Activated CD8-positive, alpha-beta T cell treated with anti-CD3 and anti-CD28 coated beads for 36 hours (primary cell): ENCODE measurements around the gene GALNT2. TPM values are rescaled to one million over a fixed set of nuclear protein-coding genes. Genes with fewer than 3 reads are reported as not detected.
A peak's percentile ranks its signal among the peaks of the same experiment; 100 is the strongest.

Experiments used
- ATAC-seq: fragments of 200-7000 bp; cut with Tn5 transposase; one replicate; pipeline ENCODE4 v1.10.0; 2021; ENCODE audit warnings: mild to moderate bottlenecking, moderate library complexity
- CTCF ChIA-PET: fragments of 350-600 bp; sonication (Branson Sonifier 250); formaldehyde crosslinking; loops from one replicate; lab custom pipeline; 2021; ENCODE audit warnings: antibody characterized with exemption; lab: Charles Lee
- POLR2A ChIA-PET: fragments of 350-600 bp; sonication (Branson Sonifier 250); formaldehyde crosslinking; loops from one replicate; lab custom pipeline; 2021; ENCODE audit warnings: antibody characterized with exemption; lab: Charles Lee
- DNase-seq: peaks from one replicate; pipeline ENCODE4 v3.0.0-alpha.2; 2020
- H3K27ac Mint-ChIP-seq: one replicate; pipeline ENCODE4 v1.8.0; 2021; ENCODE audit warnings: mild to moderate bottlenecking, mixed read lengths
- H3K27me3 Mint-ChIP-seq: one replicate; pipeline ENCODE4 v1.8.0; 2021; ENCODE audit warnings: mixed read lengths
- H3K36me3 Mint-ChIP-seq: one replicate; pipeline ENCODE4 v1.8.0; 2021; ENCODE audit warnings: low read depth, mixed read lengths
- H3K4me1 Mint-ChIP-seq: one replicate; pipeline ENCODE4 v1.8.0; 2021; ENCODE audit warnings: low read depth, mixed read lengths
- H3K4me3 Mint-ChIP-seq: one replicate; pipeline ENCODE4 v1.8.0; 2021; ENCODE audit warnings: mild to moderate bottlenecking, moderate library complexity, mixed read lengths
- H3K9me3 Mint-ChIP-seq: one replicate; pipeline ENCODE4 v1.8.0; 2021; ENCODE audit warnings: mixed read lengths
- CTCF ChIP-seq: fragments of 200-600 bp; IDR thresholded peaks from one replicate; pipeline ENCODE4 v1.8.0; 2022; ENCODE audit warnings: antibody characterized with exemption, mild to moderate bottlenecking
- intact Hi-C: fragments of 100-400 bp; cut with micrococcal nuclease; formaldehyde crosslinking; loops from one replicate; pipeline ENCODE4 v1.10.0; 2022
- total RNA-seq, 2 experiments: library from RNA; stranded (reverse); gene quantifications; one replicate each; pipeline ENCODE4 v1.2.3, GENCODE V29; 2021

The GALNT2 gene
- total RNA-seq, 2 experiments from 2014 or later, result 40.1 to 42.3 TPM

GRCh38 chr1:230174471-230175162 is 107.6 kb downstream of the GALNT2 start:
- intact Hi-C loops, result no loop called here
- H3K4me3 Mint-ChIP-seq, result no peak overlapping the region
- H3K27me3 Mint-ChIP-seq, result no peaks in the 10 kb centered on the region
- ATAC-seq (no peak), DNase-seq (no peak)
- ChIA-PET POLR2A (no interaction called here), CTCF (no interaction called here)
- no peaks in the 10 kb centered on the region for H3K9me3 Mint-ChIP-seq
- H3K27ac Mint-ChIP-seq, result no peak overlapping the region
- H3K36me3 Mint-ChIP-seq, result peaks cover 18% of the 10 kb centered on the region
- TF ChIP-seq CTCF, result no peak
- H3K4me1 Mint-ChIP-seq, result peaks cover 41% of the 10 kb centered on the region

- H3K27me3 Mint-ChIP-seq, result no peaks in the 10 kb centered on the region
- DNase-seq, result no peak
- H3K4me3 Mint-ChIP-seq, result no peak overlapping the region
- ChIA-PET POLR2A (no interaction called here), CTCF (no interaction called here)
- TF ChIP-seq CTCF, result no peak
- no peak for ATAC-seq
- no peaks in the 10 kb centered on the region for H3K9me3 Mint-ChIP-seq
- peaks cover 20% of the 10 kb centered on the region for H3K36me3 Mint-ChIP-seq
- intact Hi-C loops, result no loop called here
- peaks cover 35% of the 10 kb centered on the region for H3K4me1 Mint-ChIP-seq
- no peak overlapping the region for H3K27ac Mint-ChIP-seq
Measured at GRCh38 chr1:230175163-230175747, 108.2 kb downstream of the GALNT2 start.

GRCh38 chr1:230175839-230176238 is 108.8 kb downstream of the GALNT2 start:
- ATAC-seq, result no peak
- Mint-ChIP-seq H3K4me3 (no peak overlapping the region), H3K9me3 (no peaks in the 10 kb centered on the region), H3K27ac (no peak overlapping the region), H3K36me3 (peaks cover 21% of the 10 kb centered on the region), H3K27me3 (no peaks in the 10 kb centered on the region), H3K4me1 (peaks cover 29% of the 10 kb centered on the region)
- ChIA-PET POLR2A (no interaction called here), CTCF (no interaction called here)
- DNase-seq, result no peak
- intact Hi-C loops, result no loop called here
- TF ChIP-seq CTCF, result no peak

GRCh38 chr1:230176326-230176725 is 109.3 kb downstream of the GALNT2 start:
- Mint-ChIP-seq H3K4me1 (peaks cover 29% of the 10 kb centered on the region), H3K4me3 (no peak overlapping the region), H3K27me3 (no peaks in the 10 kb centered on the region), H3K27ac (no peak overlapping the region), H3K36me3 (peaks cover 26% of the 10 kb centered on the region), H3K9me3 (no peaks in the 10 kb centered on the region)
- no peak for TF ChIP-seq CTCF
- intact Hi-C loops, result no loop called here
- ChIA-PET POLR2A (no interaction called here), CTCF (interaction anchor here (1.1 to 3.2 kb wide), 2 partner anchors 9 to 66 kb away, joined by 3 to 15 read pairs; no protein-coding TSS in a partner anchor)
- DNase-seq, result no peak
- no peak for ATAC-seq

- H3K27ac Mint-ChIP-seq, result peak overlapping the region; percentile 37
- H3K36me3 Mint-ChIP-seq, result peaks cover 26% of the 10 kb centered on the region
- TF ChIP-seq CTCF, result no peak
- H3K9me3 Mint-ChIP-seq, result no peaks in the 10 kb centered on the region
- H3K4me3 Mint-ChIP-seq, result no peak overlapping the region
- H3K4me1 Mint-ChIP-seq, result peaks cover 29% of the 10 kb centered on the region
- ATAC-seq, result peak; percentile 81
- intact Hi-C loops, result no loop called here
- CTCF ChIA-PET, result interaction anchor here (1.1 to 3.2 kb wide), 2 partner anchors 10 to 67 kb away, joined by 3 to 15 read pairs; no protein-coding TSS in a partner anchor
- DNase-seq, result peak; percentile 40
- no peaks in the 10 kb centered on the region for H3K27me3 Mint-ChIP-seq
- POLR2A ChIA-PET, result interaction anchor here (1.3 kb wide), 1 partner anchor 22 kb away, joined by 4 read pairs; no protein-coding TSS in a partner anchor
Measured at GRCh38 chr1:230176871-230177411, 109.9 kb downstream of the GALNT2 start.
